Measurements from ENCODE around the gene AADAC. TPM values are rescaled to one million over a fixed set of nuclear protein-coding genes. Genes with fewer than 3 reads are reported as not detected.
A peak's percentile ranks its signal among the peaks of the same experiment; 100 is the strongest.

Gene AADAC
- polyA plus RNA-seq, 1 of the 3 experiments (the other 2 are of a cell fraction), result 1.2 TPM

- no peak for DNase-seq
- CTCF ChIA-PET, result no interaction called here
These were observed 46.0 kb downstream of the AADAC start for GRCh38 chr3:151859905-151860304.

GRCh38 chr3:151863611-151864010, 49.7 kb downstream of the AADAC start:
- H3K4me2 ChIP-seq, result no peak overlapping the region
- ChIA-PET CTCF (no interaction called here), POLR2A (no interaction called here)
- H2AFZ ChIP-seq (ENCODE audit: low read depth), result no peak overlapping the region
- H3K9me3 ChIP-seq, result no peaks in the 10 kb centered on the region
- peak overlapping the region; percentile 76 to 86; a peak in 3 of 4 replicates for H3K27ac ChIP-seq (ENCODE audit: low read depth in 2 of 2, low read length in 1 of 2)
- peaks cover 0 to 25% of the 10 kb centered on the region in 2 experiments; a peak in 2 of 4 replicates for H3K4me1 ChIP-seq (ENCODE audit: control insufficient read depth in 1 of 2, insufficient read depth in 2 of 2, low read depth in 1 of 2, low read length in 1 of 2)
- H3K9ac ChIP-seq, result peak overlapping the region; percentile 33; the same call in 1 of the 2 replicates
- no peaks in the 10 kb centered on the region for H4K20me1 ChIP-seq (ENCODE audit: insufficient read depth)
- no peak for DNase-seq
- 21% methylated on average over 2 of the region's 2 CpGs for WGBS (ENCODE audit: low lambda C conversion rate)
- H3K27me3 ChIP-seq (ENCODE audit: insufficient read depth), result no peaks in the 10 kb centered on the region
- peaks cover 40% of the 10 kb centered on the region for H3K79me2 ChIP-seq (ENCODE audit: insufficient read depth)
- no peak overlapping the region for H3K4me3 ChIP-seq (ENCODE audit: low read depth in 2 of 2, low read length in 1 of 2)
- no peaks in the 10 kb centered on the region for H3K36me3 ChIP-seq (replicated peaks in 1 of 2; ENCODE audit: control insufficient read depth in 1 of 2, insufficient read depth in 2 of 2, low read length in 1 of 2)
- no peaks in the 10 kb centered on the region for H3K9me2 ChIP-seq
- H3F3A ChIP-seq (replicated peaks; ENCODE audit: insufficient read depth), result peaks cover 36% of the 10 kb centered on the region
- TF ChIP-seq USF2 (IDR thresholded peaks at IDR 0.05; ENCODE audit: borderline replicate concordance, low read depth, low read length) (no peak), ZBTB33 (IDR thresholded peaks at IDR 0.05; ENCODE audit: borderline replicate concordance, low read depth) (no peak), REST (IDR thresholded peaks at IDR 0.05; ENCODE audit: low read depth, low read length) (no peak), CTCF (IDR thresholded peaks at IDR 0.05) (no peak), MXI1 (IDR thresholded peaks at IDR 0.05; ENCODE audit: low read depth, low read length) (no peak), TEAD4 (IDR thresholded peaks at IDR 0.05; ENCODE audit: borderline replicate concordance, insufficient read depth) (no peak), NRF1 (IDR thresholded peaks at IDR 0.05; ENCODE audit: low read depth, low read length) (no peak), POLR2AphosphoS5 (IDR thresholded peaks at IDR 0.05; ENCODE audit: low read depth, low read length) (no peak)

More at GRCh38 chr3:151859905-151860304, 46.0 kb downstream of the AADAC start:
- Histone ChIP-seq H3K4me1 (ENCODE audit: control insufficient read depth in 1 of 2, insufficient read depth in 2 of 2, low read depth in 1 of 2, low read length in 1 of 2) (peaks cover 0 to 21% of the 10 kb centered on the region in 2 experiments; a peak in 2 of 4 replicates), H2AFZ (ENCODE audit: low read depth) (no peak overlapping the region), H3K27me3 (ENCODE audit: insufficient read depth) (no peaks in the 10 kb centered on the region), H3K79me2 (ENCODE audit: insufficient read depth) (peaks cover 47% of the 10 kb centered on the region), H3K4me2 (no peak overlapping the region), H3F3A (replicated peaks; ENCODE audit: insufficient read depth) (peaks cover 21% of the 10 kb centered on the region), H3K27ac (ENCODE audit: low read depth in 2 of 2, low read length in 1 of 2) (peak overlapping the region; percentile 18 to 82), H3K9ac (no peak overlapping the region), H3K9me3 (no peaks in the 10 kb centered on the region), H3K36me3 (replicated peaks in 1 of 2; ENCODE audit: control insufficient read depth in 1 of 2, insufficient read depth in 2 of 2, low read length in 1 of 2) (peaks cover 0 to 30% of the 10 kb centered on the region in 2 experiments), H4K20me1 (ENCODE audit: insufficient read depth) (no peaks in the 10 kb centered on the region), H3K4me3 (ENCODE audit: low read depth in 2 of 2, low read length in 1 of 2) (no peak overlapping the region), H3K9me2 (no peaks in the 10 kb centered on the region)
- POLR2A ChIA-PET, result no interaction called here
- TF ChIP-seq IRF3 (IDR thresholded peaks at IDR 0.05; ENCODE audit: low read depth, low read length) (no peak), SIN3A (IDR thresholded peaks at IDR 0.05; ENCODE audit: borderline replicate concordance, low read depth, low read length) (no peak), PBX3 (IDR thresholded peaks at IDR 0.05) (no peak), POLR2AphosphoS5 (IDR thresholded peaks at IDR 0.05; ENCODE audit: low read depth, low read length) (no peak), FOXJ3 (CRISPR knock-in tag; IDR thresholded peaks at IDR 0.05) (no peak), NRF1 (IDR thresholded peaks at IDR 0.05; ENCODE audit: low read depth, low read length) (no peak), RAD21 (IDR thresholded peaks at IDR 0.05; ENCODE audit: low read length) (no peak), FOSL2 (IDR thresholded peaks at IDR 0.05; ENCODE audit: borderline replicate concordance, low read depth) (no peak), TAF1 (IDR thresholded peaks at IDR 0.05; ENCODE audit: borderline replicate concordance, low read depth, low read length) (no peak)

All from SK-N-SH (cell line).